ENCODE results near the gene IGFBP7.

IGFBP7 gene

DNA sequence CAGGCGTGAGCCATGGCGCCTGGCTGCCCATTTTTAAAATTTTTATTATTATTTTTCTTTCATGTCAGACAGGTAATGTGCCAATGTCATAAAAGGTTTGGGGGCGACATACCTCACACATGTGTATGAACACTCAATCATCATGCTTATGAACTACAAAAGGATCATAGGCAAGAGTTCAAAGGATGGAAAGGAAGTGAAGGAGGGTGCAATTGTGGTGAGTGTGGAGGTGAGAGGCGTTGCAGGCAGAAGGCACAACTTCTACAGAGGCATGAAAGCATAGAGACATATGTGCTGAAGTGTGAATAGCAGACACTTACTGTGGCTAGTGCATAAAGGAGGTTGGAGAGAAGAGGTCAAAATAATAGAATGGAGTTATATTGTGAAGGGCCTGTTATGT, 4.0 kb downstream of the IGFBP7 start:
- no peak overlapping the region for H3K9ac ChIP-seq (ENCODE audit: insufficient read length)
- H3K36me3 ChIP-seq (ENCODE audit: insufficient read depth, low read length) = no peaks in the 10 kb centered on the region
- no peak overlapping the region for H3K4me3 ChIP-seq
- H3K27ac ChIP-seq = no peak overlapping the region
- no peak for DNase-seq (ENCODE audit: low read depth, low spot score)
- TF ChIP-seq POLR2AphosphoS5 (IDR thresholded peaks at IDR 0.05; ENCODE audit: borderline replicate concordance, low read depth, low read length) = no peak
- TF ChIP-seq FOXP2 (optimal IDR thresholded peaks at IDR 0.05; ENCODE audit: control extremely low read depth, extremely low read length, insufficient read depth) = no peak
- no peak for TF ChIP-seq EZH2 (IDR thresholded peaks at IDR 0.05)
- H3K9me3 ChIP-seq (ENCODE audit: low read depth, low read length) = no peaks in the 10 kb centered on the region

DNA sequence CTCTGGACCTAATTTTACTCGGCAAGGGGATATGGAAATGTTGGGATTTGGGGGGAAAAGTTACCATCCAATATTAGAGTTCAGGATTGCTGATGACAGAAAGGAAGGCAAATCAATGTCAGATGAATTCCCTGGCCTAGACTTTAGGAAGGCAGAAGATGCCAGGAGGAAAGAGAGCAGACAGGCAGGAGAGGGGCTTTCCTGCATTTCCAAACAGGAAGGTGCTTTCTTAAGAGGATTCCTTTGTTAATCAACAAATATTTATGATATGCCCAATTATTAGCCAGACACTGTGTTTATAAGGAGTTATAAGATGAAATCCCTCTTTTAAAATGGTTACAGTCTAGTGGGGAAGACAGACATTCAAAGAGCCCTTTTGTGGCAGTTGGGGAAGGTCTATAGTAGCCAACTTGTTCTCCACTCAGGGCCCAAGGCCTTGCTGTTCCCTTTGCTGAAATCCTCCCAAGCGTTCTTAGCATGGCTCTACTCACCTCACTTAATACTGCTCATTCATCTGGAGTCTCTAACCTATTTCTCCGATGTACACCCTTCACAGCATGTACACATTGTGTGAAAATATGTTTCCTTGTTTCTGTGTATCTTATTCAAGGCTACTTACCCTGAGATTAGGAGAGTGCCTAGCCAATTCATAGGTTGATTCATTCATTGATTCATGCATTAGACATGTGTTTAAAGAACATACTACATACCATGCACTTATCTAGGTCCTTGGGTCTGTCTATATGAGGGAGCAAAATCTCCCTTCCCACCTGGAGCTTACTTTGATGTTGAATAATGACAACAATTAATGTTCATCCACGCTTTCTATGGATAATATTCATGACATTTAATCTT, 5.3 kb downstream of the IGFBP7 start:
- TF ChIP-seq FOXP2 (optimal IDR thresholded peaks at IDR 0.05; ENCODE audit: control extremely low read depth, extremely low read length, insufficient read depth) (no peak), POLR2AphosphoS5 (IDR thresholded peaks at IDR 0.05; ENCODE audit: borderline replicate concordance, low read depth, low read length) (no peak), EZH2 (IDR thresholded peaks at IDR 0.05) (no peak)
- no peaks in the 10 kb centered on the region for H3K9me3 ChIP-seq (ENCODE audit: low read depth, low read length)
- no peak for DNase-seq (ENCODE audit: low read depth, low spot score)
- no peak overlapping the region for H3K9ac ChIP-seq (ENCODE audit: insufficient read length)
- no peak overlapping the region for H3K27ac ChIP-seq
- H3K4me3 ChIP-seq = no peak overlapping the region
- H3K36me3 ChIP-seq (ENCODE audit: insufficient read depth, low read length) = no peaks in the 10 kb centered on the region

DNA sequence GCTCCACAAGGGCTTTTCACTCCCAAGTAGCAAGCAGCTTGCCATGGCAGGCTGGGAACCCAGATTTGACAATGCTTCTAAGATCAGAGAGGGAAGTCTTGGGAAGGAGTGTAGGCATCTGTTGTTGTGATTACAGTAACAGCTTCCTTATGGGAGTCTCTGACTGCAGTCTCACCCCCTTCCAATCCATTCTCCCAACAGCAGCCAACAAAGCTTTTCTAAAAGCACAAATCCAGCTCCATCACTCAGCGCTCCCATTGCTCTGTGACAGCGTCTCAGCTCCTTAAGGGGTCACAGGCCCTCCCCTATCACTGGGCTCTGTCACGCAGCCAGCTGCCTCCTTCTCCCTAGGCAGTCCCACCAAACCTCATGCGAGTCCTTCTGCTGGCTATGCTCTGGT, 7.1 kb downstream of the IGFBP7 start:
- Histone ChIP-seq H3K9ac (ENCODE audit: insufficient read length) (no peak overlapping the region), H3K27ac (no peak overlapping the region), H3K4me3 (no peak overlapping the region), H3K9me3 (ENCODE audit: low read depth, low read length) (no peaks in the 10 kb centered on the region), H3K36me3 (ENCODE audit: insufficient read depth, low read length) (no peaks in the 10 kb centered on the region)
- DNase-seq (ENCODE audit: low read depth, low spot score) = no peak
- no peak for TF ChIP-seq EZH2 (IDR thresholded peaks at IDR 0.05)

DNA sequence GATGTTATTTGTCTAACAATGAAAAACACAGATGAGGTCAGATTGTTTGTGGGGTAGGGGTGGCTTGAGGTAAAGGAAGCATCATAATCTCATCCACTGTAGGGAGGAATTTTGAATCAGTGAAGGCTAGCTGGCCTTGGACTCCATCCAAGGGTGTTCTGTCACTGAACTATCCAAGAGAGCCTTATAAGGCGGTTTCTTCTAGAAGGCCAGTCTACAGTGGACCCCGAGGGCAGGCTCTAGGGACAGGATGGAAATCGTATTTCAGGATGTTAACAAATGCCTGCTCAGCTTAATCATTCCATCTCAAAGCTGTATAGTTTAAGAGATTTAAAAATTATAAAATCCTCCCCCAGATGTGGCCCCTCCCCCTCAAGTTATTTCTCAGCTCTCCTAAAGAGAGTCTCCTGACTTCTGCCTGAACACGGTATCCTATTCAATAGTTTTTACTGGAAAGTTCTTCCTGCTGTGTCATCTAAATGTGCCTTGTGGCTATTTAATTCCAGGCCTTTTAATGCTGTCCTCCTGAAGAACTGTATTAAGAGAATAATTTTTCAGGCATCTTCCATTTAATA, 8.0 kb downstream of the IGFBP7 start:
- peak overlapping the region; percentile 52 for H3K27ac ChIP-seq
- H3K9me3 ChIP-seq (ENCODE audit: low read depth, low read length) = no peaks in the 10 kb centered on the region
- H3K9ac ChIP-seq (ENCODE audit: insufficient read length) = peak overlapping the region; percentile 4
- H3K4me3 ChIP-seq = peak overlapping the region; percentile 34
- TF ChIP-seq FOXP2 (optimal IDR thresholded peaks at IDR 0.05; ENCODE audit: control extremely low read depth, extremely low read length, insufficient read depth) (no peak), POLR2AphosphoS5 (IDR thresholded peaks at IDR 0.05; ENCODE audit: borderline replicate concordance, low read depth, low read length) (no peak), EZH2 (IDR thresholded peaks at IDR 0.05) (no peak)
- no peak for DNase-seq (ENCODE audit: low read depth, low spot score)
- no peaks in the 10 kb centered on the region for H3K36me3 ChIP-seq (ENCODE audit: insufficient read depth, low read length)

DNA sequence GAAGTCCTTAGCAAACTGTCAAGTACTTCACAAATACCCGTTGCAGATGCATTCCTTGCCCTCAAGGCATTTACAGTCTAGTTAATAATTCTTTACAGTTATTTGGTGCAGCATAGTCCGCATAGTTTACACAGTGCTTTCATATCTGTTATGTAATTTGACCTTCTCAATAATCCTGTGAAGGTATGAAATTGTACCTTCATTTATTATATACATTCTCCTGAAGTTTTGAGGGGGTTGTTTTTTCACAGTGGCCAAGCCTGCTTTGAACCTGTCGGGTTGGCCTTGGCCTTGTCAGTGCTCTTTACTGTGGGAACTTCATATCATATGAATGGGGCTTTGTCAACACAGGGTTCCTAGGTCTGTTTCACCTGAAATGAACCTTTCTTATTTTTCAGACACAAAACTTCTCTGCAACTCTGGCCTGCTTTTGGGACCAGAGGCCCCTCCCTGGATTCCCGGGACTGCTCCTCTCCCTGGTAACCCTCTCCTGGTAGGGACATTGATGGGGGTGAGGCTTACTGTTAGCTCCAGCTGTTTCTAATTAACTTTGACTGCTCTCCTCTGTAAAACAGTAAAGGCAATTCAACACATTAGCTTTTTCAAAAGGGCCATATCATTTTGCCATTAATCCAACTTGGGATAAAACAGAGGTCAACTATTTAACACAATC, 9.1 kb downstream of the IGFBP7 start:
- Histone ChIP-seq H3K9me3 (ENCODE audit: low read depth, low read length) (no peaks in the 10 kb centered on the region), H3K27ac (peak overlapping the region; percentile 52; the same call in 1 of the 2 replicates), H3K36me3 (ENCODE audit: insufficient read depth, low read length) (no peaks in the 10 kb centered on the region), H3K9ac (ENCODE audit: insufficient read length) (no peak overlapping the region), H3K4me3 (peak overlapping the region; percentile 34)
- no peak for TF ChIP-seq EZH2 (IDR thresholded peaks at IDR 0.05)
- no peak for TF ChIP-seq POLR2AphosphoS5 (IDR thresholded peaks at IDR 0.05; ENCODE audit: borderline replicate concordance, low read depth, low read length)
- no peak for TF ChIP-seq FOXP2 (optimal IDR thresholded peaks at IDR 0.05; ENCODE audit: control extremely low read depth, extremely low read length, insufficient read depth)
- no peak for DNase-seq (ENCODE audit: low read depth, low spot score)

DNA sequence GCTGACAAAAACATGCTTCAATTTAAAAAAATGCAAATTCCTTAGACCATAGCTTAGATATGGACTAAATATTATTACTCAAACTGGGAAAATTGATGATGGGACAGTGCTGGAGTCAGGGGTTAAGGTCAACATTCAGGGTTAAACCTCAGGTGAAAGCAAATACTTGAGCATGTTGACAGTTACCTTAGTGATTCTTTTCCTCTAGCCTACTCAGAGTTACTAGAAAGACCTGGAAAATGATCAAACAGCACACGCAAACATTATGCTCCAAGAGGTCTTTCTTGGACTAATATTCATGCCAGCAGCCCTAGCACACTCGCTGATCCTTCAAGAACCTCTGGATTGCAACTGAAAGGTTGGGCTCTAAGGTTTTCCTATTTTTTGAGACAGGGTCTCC, 10.8 kb downstream of the IGFBP7 start:
- no peaks in the 10 kb centered on the region for H3K36me3 ChIP-seq (ENCODE audit: insufficient read depth, low read length)
- DNase-seq (ENCODE audit: low read depth, low spot score) = no peak
- H3K9me3 ChIP-seq (ENCODE audit: low read depth, low read length) = no peaks in the 10 kb centered on the region
- peak overlapping the region; percentile 24; the same call in 1 of the 2 replicates for H3K4me3 ChIP-seq
- H3K9ac ChIP-seq (ENCODE audit: insufficient read length) = no peak overlapping the region
- H3K27ac ChIP-seq = peak overlapping the region; percentile 82
- TF ChIP-seq EZH2 (IDR thresholded peaks at IDR 0.05) (no peak), FOXP2 (optimal IDR thresholded peaks at IDR 0.05; ENCODE audit: control extremely low read depth, extremely low read length, insufficient read depth) (no peak), POLR2AphosphoS5 (IDR thresholded peaks at IDR 0.05; ENCODE audit: borderline replicate concordance, low read depth, low read length) (no peak)

DNA sequence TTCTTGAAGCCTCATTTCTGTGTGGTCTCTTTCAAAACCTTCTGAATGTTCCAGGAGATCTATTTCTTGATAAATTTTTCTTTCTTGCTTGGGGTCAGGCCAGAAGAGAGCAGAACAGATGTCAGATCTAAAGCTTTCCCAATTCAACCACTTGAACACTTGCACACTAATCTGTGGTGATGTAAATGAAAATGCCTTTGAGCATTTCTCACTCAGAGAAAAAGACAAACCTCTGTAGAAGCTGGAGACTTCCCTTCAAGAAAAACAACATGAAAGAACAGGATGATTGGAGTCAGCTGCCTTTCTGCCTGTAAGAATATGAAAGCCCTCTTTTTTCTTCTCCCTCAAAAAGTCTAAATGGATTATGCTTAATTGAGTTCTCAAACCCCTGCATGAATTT, 11.2 kb downstream of the IGFBP7 start:
- peak overlapping the region; percentile 82 for H3K27ac ChIP-seq
- H3K9ac ChIP-seq (ENCODE audit: insufficient read length) = no peak overlapping the region
- no peaks in the 10 kb centered on the region for H3K36me3 ChIP-seq (ENCODE audit: insufficient read depth, low read length)
- H3K9me3 ChIP-seq (ENCODE audit: low read depth, low read length) = no peaks in the 10 kb centered on the region
- no peak for TF ChIP-seq EZH2 (IDR thresholded peaks at IDR 0.05)
- TF ChIP-seq FOXP2 (optimal IDR thresholded peaks at IDR 0.05; ENCODE audit: control extremely low read depth, extremely low read length, insufficient read depth) = no peak
- TF ChIP-seq POLR2AphosphoS5 (IDR thresholded peaks at IDR 0.05; ENCODE audit: borderline replicate concordance, low read depth, low read length) = no peak
- DNase-seq (ENCODE audit: low read depth, low spot score) = no peak
- peak overlapping the region; percentile 24 for H3K4me3 ChIP-seq

DNA sequence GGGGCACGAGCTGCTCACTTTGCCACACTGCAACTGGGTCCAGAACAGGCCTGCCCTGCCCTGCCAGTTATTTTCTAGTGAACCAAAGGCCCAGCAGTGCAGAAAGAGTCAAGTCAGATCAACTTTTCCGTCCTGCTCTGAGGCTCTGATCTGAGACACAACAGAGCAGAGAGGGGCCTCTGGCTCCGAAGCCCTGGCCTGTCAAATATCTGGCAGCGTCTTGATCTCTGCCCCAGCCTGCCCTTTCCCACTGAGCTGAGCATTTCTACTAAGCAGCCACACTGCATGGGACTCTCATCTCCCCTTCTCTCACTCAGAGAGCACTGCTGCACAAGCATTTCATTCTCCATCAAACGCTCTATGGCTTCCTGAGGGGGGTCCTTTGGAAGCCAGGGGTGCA, 11.8 kb downstream of the IGFBP7 start:
- TF ChIP-seq EZH2 (IDR thresholded peaks at IDR 0.05) (no peak), POLR2AphosphoS5 (IDR thresholded peaks at IDR 0.05; ENCODE audit: borderline replicate concordance, low read depth, low read length) (no peak), FOXP2 (optimal IDR thresholded peaks at IDR 0.05; ENCODE audit: control extremely low read depth, extremely low read length, insufficient read depth) (no peak)
- peak overlapping the region; percentile 82; the same call in 1 of the 2 replicates for H3K27ac ChIP-seq
- H3K9ac ChIP-seq (ENCODE audit: insufficient read length) = no peak overlapping the region
- H3K9me3 ChIP-seq (ENCODE audit: low read depth, low read length) = no peaks in the 10 kb centered on the region
- no peaks in the 10 kb centered on the region for H3K36me3 ChIP-seq (ENCODE audit: insufficient read depth, low read length)
- no peak for DNase-seq (ENCODE audit: low read depth, low spot score)
- peak overlapping the region; percentile 24 for H3K4me3 ChIP-seq
